NCI-H2171 (cell line): Measurements from ENCODE around the gene NLK.
"Not testable (repeated sequence)": the region's sequence is repeated elsewhere in the genome, so short reads cannot be mapped to it uniquely, and the experiment has no call there.

Experiments used
- DNase-seq: peaks from one replicate; lab custom pipeline; 2025; lab: John Stamatoyannopoulos, UW

NLK gene

GRCh38 chr17:28231624-28232023 lies 189.1 kb downstream of the NLK start:
- not testable (repeated sequence) for DNase-seq

- DNase-seq = not testable (repeated sequence)
Measured at GRCh38 chr17:28232966-28233870, 190.7 kb downstream of the NLK start.

GRCh38 chr17:28233872-28234856 lies 191.7 kb downstream of the NLK start:
- not testable (repeated sequence) for DNase-seq

GRCh38 chr17:28235066-28235700 lies 192.7 kb downstream of the NLK start:
- DNase-seq = not testable (repeated sequence)

- not testable (repeated sequence) for DNase-seq
Measured at GRCh38 chr17:28236033-28236653, 193.7 kb downstream of the NLK start.

- DNase-seq = not testable (repeated sequence)
Measured at GRCh38 chr17:28238547-28239270, 196.2 kb downstream of the NLK start.

GRCh38 chr17:28239271-28239624 lies 196.8 kb downstream of the NLK start:
- no peak for DNase-seq

- DNase-seq = no peak
Measured at GRCh38 chr17:28240688-28241340, 198.3 kb downstream of the NLK start.

- no peak for DNase-seq
Measured at GRCh38 chr17:28242791-28243190, 200.3 kb downstream of the NLK start.

GRCh38 chr17:28243268-28243667 lies 200.8 kb downstream of the NLK start:
- DNase-seq = not testable (repeated sequence)

GRCh38 chr17:28244446-28244845 lies 202.0 kb downstream of the NLK start:
- no peak for DNase-seq
